ENCODE results near the gene PHOX2A. TPM values are rescaled to one million over a fixed set of nuclear protein-coding genes. Genes with fewer than 3 reads are reported as not detected.

The PHOX2A gene
- total RNA-seq, 1 donor from 2014 or later = not detected

DNA sequence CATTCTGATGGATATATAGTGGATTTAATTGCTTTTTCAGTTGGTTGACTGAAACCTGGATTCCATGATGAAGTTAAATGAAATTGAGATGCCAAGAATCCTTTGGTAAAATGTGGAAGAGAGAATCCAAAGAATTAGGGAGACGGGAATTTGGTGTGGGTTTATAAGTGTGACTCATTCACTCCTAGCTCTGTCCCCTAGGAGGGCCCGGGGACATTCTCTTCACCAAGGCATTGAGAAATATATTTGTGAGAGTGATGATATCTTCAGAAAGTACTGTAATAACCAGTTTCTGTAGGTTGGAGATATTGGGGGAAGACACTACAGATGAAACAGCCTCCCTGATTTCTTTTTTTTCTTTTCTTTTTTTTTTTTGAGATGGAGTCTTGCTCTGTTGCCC, 13.6 kb upstream of the PHOX2A start:
- intact Hi-C loops (cut with DNase I) = no loop called here
- Histone ChIP-seq H3K36me3 (no peaks in the 10 kb centered on the region), H3K27ac (no peak overlapping the region), H3K4me1 (no peaks in the 10 kb centered on the region), H3K9me3 (no peaks in the 10 kb centered on the region), H3K27me3 (no peaks in the 10 kb centered on the region), H3K4me3 (no peak overlapping the region)
- TF ChIP-seq, protein P1, sequence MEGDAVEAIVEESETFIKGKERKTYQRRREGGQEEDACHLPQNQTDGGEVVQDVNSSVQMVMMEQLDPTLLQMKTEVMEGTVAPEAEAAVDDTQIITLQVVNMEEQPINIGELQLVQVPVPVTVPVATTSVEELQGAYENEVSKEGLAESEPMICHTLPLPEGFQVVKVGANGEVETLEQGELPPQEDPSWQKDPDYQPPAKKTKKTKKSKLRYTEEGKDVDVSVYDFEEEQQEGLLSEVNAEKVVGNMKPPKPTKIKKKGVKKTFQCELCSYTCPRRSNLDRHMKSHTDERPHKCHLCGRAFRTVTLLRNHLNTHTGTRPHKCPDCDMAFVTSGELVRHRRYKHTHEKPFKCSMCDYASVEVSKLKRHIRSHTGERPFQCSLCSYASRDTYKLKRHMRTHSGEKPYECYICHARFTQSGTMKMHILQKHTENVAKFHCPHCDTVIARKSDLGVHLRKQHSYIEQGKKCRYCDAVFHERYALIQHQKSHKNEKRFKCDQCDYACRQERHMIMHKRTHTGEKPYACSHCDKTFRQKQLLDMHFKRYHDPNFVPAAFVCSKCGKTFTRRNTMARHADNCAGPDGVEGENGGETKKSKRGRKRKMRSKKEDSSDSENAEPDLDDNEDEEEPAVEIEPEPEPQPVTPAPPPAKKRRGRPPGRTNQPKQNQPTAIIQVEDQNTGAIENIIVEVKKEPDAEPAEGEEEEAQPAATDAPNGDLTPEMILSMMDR (IDR thresholded peaks at IDR 0.05) = no peak
- no peak for DNase-seq (ENCODE audit: low spot score in 2 of 2)

DNA sequence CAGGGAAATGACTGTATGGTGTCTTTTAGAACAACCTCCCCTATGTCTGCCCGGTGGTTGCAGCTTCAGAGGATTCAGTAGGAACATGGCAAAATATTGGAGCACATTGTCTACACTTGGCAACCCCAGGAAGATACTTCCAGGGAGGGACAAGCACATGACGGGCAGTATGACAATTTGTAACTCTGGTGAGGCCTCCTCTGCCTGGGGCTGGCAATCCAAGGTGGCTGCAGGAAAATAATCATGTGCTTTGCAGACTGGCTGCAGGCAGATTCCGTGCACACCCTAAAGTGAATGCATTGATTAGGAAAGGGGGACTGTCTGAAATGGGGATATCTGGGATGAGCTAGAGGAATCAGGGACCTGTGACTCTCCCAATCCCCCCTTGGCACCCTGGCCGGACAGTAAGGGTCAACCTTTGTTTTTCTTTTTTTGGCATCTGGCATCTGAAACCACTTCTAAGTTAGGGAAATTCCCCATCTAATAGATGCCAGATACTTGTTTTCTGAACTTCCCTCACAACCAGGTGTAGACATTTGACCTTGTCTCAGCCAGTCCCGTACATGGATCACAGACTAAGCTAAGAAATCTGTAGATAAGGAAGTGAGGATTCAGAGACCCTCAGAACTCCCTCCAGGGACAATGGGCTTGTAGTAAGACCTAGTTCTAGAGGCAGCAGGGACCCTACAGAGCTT, 10.5 kb upstream of the PHOX2A start:
- H3K27ac ChIP-seq = no peak overlapping the region
- no peaks in the 10 kb centered on the region for H3K4me1 ChIP-seq
- intact Hi-C loops (cut with DNase I) = no loop called here
- no peak overlapping the region for H3K4me3 ChIP-seq
- H3K27me3 ChIP-seq = no peaks in the 10 kb centered on the region
- TF ChIP-seq, protein P1 (IDR thresholded peaks at IDR 0.05) = no peak
- H3K36me3 ChIP-seq = no peaks in the 10 kb centered on the region
- no peaks in the 10 kb centered on the region for H3K9me3 ChIP-seq
- no peak for DNase-seq (ENCODE audit: low spot score in 2 of 2)

DNA sequence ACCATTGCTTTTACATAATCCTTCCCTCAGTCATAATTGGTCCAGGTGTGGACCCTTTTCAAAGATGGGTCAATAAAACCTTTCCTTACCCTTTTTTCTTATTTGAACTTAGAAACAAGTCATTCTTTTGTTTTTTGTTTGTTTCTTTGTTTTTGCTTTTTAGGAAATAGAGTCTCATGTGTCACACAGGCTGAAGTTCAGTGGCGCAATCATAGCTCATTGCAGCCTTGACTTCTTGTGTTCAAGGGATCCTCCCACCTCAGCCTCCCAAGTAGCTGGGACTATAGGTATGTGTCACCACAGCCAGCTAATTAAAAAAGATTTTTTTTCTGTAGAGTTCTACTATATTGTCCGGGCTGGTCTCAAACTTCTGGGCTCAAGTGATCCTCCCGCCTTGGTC, 9.4 kb upstream of the PHOX2A start:
- DNase-seq (ENCODE audit: low spot score in 2 of 2) = no peak
- Histone ChIP-seq H3K27ac (no peak overlapping the region), H3K9me3 (no peaks in the 10 kb centered on the region), H3K4me1 (no peaks in the 10 kb centered on the region), H3K4me3 (no peak overlapping the region), H3K27me3 (no peaks in the 10 kb centered on the region), H3K36me3 (no peaks in the 10 kb centered on the region)
- intact Hi-C loops (cut with DNase I) = no loop called here
- TF ChIP-seq, protein P1 (IDR thresholded peaks at IDR 0.05) = no peak

DNA sequence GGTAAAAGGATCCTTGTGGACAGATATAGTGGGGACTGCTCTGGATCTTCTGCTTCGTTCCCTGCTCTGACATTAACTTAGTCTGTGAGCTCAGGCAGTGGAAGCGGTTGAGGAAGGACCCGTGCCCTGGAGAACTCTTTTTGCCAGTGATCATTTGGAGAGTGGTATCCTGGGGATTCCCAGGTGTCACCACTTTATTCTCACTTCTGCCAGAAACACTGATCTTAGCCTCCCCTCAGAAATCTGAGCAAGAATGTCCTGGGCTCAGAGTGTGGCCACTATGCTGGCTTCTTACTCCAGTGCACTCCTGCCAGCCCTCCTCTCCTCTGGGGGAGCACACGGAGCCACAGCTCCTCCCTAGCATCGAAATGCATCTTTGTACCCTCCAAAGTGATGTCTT, 7.6 kb upstream of the PHOX2A start:
- no peaks in the 10 kb centered on the region for H3K9me3 ChIP-seq
- no peaks in the 10 kb centered on the region for H3K4me1 ChIP-seq
- no peak overlapping the region for H3K4me3 ChIP-seq
- H3K36me3 ChIP-seq = no peaks in the 10 kb centered on the region
- H3K27me3 ChIP-seq = no peaks in the 10 kb centered on the region
- TF ChIP-seq, protein P1 (IDR thresholded peaks at IDR 0.05) = no peak
- H3K27ac ChIP-seq = no peak overlapping the region
- no peak for DNase-seq (ENCODE audit: low spot score in 2 of 2)
- intact Hi-C loops (cut with DNase I) = no loop called here

DNA sequence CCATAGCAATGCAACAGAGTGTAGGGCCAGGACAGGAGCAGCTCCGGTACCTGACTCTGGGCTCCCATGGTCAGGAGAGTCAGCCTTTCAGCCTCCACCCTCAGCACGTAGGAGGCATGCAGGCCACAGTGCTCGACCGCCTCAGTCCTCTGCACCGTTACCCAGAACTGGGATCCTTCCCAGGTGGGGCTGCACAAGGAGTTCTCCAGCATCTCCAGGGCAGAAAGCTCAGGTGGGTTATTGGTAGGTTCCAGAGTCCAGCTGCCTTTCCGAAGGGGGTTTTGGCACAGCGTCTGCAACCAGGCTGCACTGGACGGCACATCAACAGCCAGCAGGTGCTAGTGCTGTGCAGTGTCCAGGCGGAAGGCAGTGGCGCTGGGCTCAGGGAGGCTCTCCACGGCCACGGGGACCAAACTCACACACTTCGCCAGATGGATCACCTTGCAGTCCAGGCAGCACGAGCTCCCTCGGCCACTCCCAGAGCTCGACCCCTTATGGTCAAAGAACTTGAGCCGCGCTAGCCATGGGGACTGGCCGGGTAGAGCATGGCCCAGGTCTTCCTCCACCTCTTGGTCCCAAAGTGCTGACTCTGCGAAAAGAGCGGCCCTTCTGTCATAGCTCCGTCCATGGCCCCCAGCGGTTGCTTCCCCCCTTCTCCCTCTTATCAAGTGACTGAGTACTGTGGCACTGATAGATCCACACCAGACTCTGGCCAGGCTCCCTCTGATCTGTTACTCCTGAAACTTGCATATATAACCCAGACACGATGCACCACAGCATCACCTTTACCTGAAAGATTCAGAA, 6.9 kb upstream of the PHOX2A start:
- DNase-seq (ENCODE audit: low spot score in 2 of 2) = no peak
- Histone ChIP-seq H3K4me3 (no peak overlapping the region), H3K36me3 (no peaks in the 10 kb centered on the region), H3K9me3 (no peaks in the 10 kb centered on the region), H3K27me3 (no peaks in the 10 kb centered on the region), H3K27ac (no peak overlapping the region), H3K4me1 (no peaks in the 10 kb centered on the region)
- TF ChIP-seq, protein P1 (IDR thresholded peaks at IDR 0.05) = no peak
- intact Hi-C loops (cut with DNase I) = no loop called here

All from ascending aorta (tissue), 2 donors.